Smooth muscle cell (in vitro differentiated cells): ENCODE data around the gene PRPF39. TPM values are rescaled to one million over a fixed set of nuclear protein-coding genes. Genes with fewer than 3 reads are reported as not detected.

Source experiments
- DNase-seq: peaks from one replicate; lab custom pipeline; 2025; ENCODE audit not compliant: unreplicated experiment; lab: John Stamatoyannopoulos, UW
- H2AFZ ChIP-seq: fragments of 200-600 bp; sonication (generic); 2 replicates; pipeline ENCODE4 v1.6.0; 2016; ENCODE audit warnings: antibody characterized with exemption, low read depth, mild to moderate bottlenecking
- H3F3A ChIP-seq: fragments of 200-600 bp; sonication (generic); 2 replicates; pipeline ENCODE4 v1.6.0; 2017; ENCODE audit warnings: antibody characterized with exemption, low read depth
- H3K27ac ChIP-seq: fragments of 200-600 bp; sonication (generic); 2 replicates; pipeline ENCODE4 v1.5.1; 2016; ENCODE audit warnings: low read depth, mild to moderate bottlenecking
- H3K27me3 ChIP-seq: fragments of 200-600 bp; sonication (generic); 2 replicates; pipeline ENCODE4 v1.6.1; 2016; ENCODE audit warnings: low read depth, mild to moderate bottlenecking
- H3K36me3 ChIP-seq: fragments of 200-600 bp; sonication (generic); 2 replicates; pipeline ENCODE4 v1.5.1; 2016; ENCODE audit warnings: low read depth
- H3K4me1 ChIP-seq: fragments of 200-600 bp; sonication (generic); 2 replicates; pipeline ENCODE4 v1.5.1; 2016; ENCODE audit warnings: low read depth
- H3K4me2 ChIP-seq: fragments of 200-600 bp; sonication (generic); 2 replicates; pipeline ENCODE4 v1.6.0; 2016; ENCODE audit warnings: mild to moderate bottlenecking
- H3K4me3 ChIP-seq: fragments of 200-600 bp; sonication (generic); 2 replicates; pipeline ENCODE4 v1.5.1; 2016; ENCODE audit warnings: mild to moderate bottlenecking
- H3K79me2 ChIP-seq: fragments of 200-600 bp; sonication (generic); 2 replicates; pipeline ENCODE4 v1.6.0; 2016; ENCODE audit warnings: low read depth, mild to moderate bottlenecking
- H3K9ac ChIP-seq: fragments of 200-600 bp; sonication (generic); 2 replicates; pipeline ENCODE4 v1.6.0; 2016; ENCODE audit warnings: low read depth
- H3K9me3 ChIP-seq: fragments of 200-600 bp; sonication (generic); replicated peaks from 2 replicates; pipeline ENCODE4 v1.5.1; 2016; ENCODE audit warnings: low read depth
- H4K20me1 ChIP-seq: fragments of 200-600 bp; sonication (generic); 2 replicates; pipeline ENCODE4 v1.6.0; 2016; ENCODE audit warnings: low read depth
- WGBS: methylation state at CpG from one replicate; pipeline ENCODE4 v1.1.7; 2016; ENCODE audit warnings: low lambda C conversion rate; 5-methylcytosine and 5-hydroxymethylcytosine counted together
- polyA plus RNA-seq: library from polyadenylated mRNA; unstranded; fragments of >200 nt; fragmentation: Nextera tagmentation; extraction: Ambion mirVana; gene quantifications from 2 replicates; pipeline ENCODE4 v1.2.1, GENCODE V29; 2016
- total RNA-seq: library from RNA; depleted of rRNA; stranded (reverse); fragments of >200 nt; gene quantifications from 2 replicates; pipeline ENCODE4 v1.2.3, GENCODE V29; 2014
- TF ChIP-seq, protein P1 (sequence below): fragments of 200-600 bp; sonication (generic); IDR thresholded peaks from 2 replicates; pipeline ENCODE4 v1.5.1; 2017; ENCODE audit warnings: borderline replicate concordance, mild to moderate bottlenecking, antibody characterized with exemption; ENCODE audit not compliant: insufficient read depth, poor library complexity, severe bottlenecking

PRPF39 gene
- total and polyA plus RNA-seq, 2 experiments from 2014 or later = 12.7 to 28.0 TPM

DNA sequence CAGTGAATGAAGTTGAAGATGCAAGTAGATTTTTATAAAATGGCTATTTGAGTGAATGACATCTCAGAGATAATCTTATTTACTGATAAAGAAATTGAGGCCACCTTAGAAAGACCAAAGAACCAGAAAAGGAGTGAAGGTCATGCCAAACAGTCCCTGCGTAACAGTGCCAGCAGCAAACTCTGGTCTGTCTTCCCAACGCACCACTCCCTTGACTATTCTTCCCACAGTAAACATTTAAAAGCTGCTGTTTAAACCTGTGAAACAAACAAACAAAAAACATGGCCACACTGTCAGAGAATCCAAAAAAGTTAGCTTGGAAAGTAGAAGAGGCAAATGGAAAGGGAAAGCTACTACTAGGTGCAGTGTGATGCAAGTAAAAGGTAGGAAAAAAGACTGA lies 1.5 kb upstream of the PRPF39 start:
- TF ChIP-seq, protein P1, sequence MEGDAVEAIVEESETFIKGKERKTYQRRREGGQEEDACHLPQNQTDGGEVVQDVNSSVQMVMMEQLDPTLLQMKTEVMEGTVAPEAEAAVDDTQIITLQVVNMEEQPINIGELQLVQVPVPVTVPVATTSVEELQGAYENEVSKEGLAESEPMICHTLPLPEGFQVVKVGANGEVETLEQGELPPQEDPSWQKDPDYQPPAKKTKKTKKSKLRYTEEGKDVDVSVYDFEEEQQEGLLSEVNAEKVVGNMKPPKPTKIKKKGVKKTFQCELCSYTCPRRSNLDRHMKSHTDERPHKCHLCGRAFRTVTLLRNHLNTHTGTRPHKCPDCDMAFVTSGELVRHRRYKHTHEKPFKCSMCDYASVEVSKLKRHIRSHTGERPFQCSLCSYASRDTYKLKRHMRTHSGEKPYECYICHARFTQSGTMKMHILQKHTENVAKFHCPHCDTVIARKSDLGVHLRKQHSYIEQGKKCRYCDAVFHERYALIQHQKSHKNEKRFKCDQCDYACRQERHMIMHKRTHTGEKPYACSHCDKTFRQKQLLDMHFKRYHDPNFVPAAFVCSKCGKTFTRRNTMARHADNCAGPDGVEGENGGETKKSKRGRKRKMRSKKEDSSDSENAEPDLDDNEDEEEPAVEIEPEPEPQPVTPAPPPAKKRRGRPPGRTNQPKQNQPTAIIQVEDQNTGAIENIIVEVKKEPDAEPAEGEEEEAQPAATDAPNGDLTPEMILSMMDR = no peak
- 91% methylated on average over 2 of the region's 2 CpGs for WGBS
- Histone ChIP-seq H3K27ac (no peak overlapping the region), H3K9me3 (no peaks in the 10 kb centered on the region), H3K4me1 (peaks cover 13% of the 10 kb centered on the region), H2AFZ (peak overlapping the region; percentile 100), H3F3A (peaks cover 5% of the 10 kb centered on the region), H3K36me3 (no peaks in the 10 kb centered on the region), H3K27me3 (no peaks in the 10 kb centered on the region), H4K20me1 (peaks cover 27% of the 10 kb centered on the region), H3K79me2 (peaks cover 35% of the 10 kb centered on the region), H3K4me2 (no peak overlapping the region), H3K4me3 (no peak overlapping the region), H3K9ac (no peak overlapping the region)
- no peak for DNase-seq

DNA sequence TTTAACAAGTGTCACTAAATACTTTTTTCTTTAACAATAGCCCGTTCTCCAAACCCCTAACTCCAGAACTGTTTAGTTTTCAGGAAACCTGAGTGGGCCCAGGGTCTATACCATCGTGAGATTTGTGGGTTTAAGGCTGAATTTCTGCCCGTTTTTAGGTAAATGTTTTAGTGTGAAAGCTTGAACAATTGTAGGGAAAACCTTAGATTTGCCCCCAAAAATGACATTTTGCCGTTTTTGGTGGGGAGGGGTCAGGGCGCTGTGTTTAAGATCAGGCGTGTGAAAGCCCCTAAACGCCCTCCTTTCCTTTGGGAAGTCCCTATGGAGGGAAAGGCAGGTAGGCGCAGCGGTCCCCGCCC lies 320 bp upstream of the PRPF39 start:
- Histone ChIP-seq H3K4me3 (peak overlapping the region; percentile 78), H3K4me1 (peaks cover 13% of the 10 kb centered on the region), H3K27me3 (no peaks in the 10 kb centered on the region), H3K27ac (no peak overlapping the region), H3K9ac (peak overlapping the region; percentile 70), H3K79me2 (peaks cover 46% of the 10 kb centered on the region), H3K9me3 (no peaks in the 10 kb centered on the region), H2AFZ (peak overlapping the region; percentile 100), H4K20me1 (peaks cover 39% of the 10 kb centered on the region), H3F3A (peaks cover 5% of the 10 kb centered on the region), H3K36me3 (no peaks in the 10 kb centered on the region), H3K4me2 (peak overlapping the region; percentile 87)
- WGBS = 9% methylated on average over 6 of the region's 10 CpGs
- DNase-seq = no peak
- TF ChIP-seq, protein P1 = no peak

DNA sequence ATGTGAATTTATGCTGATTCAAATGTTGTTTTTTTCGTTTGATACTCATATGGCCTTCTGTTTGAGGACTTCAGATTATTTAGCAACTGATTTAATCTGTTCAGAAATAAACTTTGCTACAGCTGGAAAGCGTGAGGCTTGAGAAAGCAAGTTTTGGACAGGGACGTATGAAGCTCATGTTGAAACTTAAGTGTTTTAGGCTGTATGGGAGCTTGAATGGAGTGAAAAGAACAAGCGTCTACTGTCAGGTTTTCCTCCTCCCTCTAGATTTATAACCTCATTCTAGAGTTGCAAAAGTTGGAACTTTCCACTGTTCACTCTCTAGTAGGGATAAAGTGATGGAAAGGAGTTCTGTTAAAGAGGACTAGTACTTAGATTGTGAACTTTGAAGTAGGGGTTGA lies 1.0 kb downstream of the PRPF39 start:
- Histone ChIP-seq H3K27me3 (no peaks in the 10 kb centered on the region), H3K4me1 (peaks cover 13% of the 10 kb centered on the region), H3K4me3 (peak overlapping the region; percentile 78), H3K9me3 (no peaks in the 10 kb centered on the region), H3K4me2 (peak overlapping the region; percentile 87), H2AFZ (peak overlapping the region; percentile 74), H3F3A (peaks cover 5% of the 10 kb centered on the region), H4K20me1 (peaks cover 52% of the 10 kb centered on the region), H3K36me3 (no peaks in the 10 kb centered on the region), H3K9ac (peak overlapping the region; percentile 70), H3K79me2 (peaks cover 60% of the 10 kb centered on the region), H3K27ac (peak overlapping the region; percentile 64)
- WGBS = 2% methylated on average over 4 of the region's 4 CpGs
- no peak for DNase-seq
- TF ChIP-seq, protein P1 = no peak

DNA sequence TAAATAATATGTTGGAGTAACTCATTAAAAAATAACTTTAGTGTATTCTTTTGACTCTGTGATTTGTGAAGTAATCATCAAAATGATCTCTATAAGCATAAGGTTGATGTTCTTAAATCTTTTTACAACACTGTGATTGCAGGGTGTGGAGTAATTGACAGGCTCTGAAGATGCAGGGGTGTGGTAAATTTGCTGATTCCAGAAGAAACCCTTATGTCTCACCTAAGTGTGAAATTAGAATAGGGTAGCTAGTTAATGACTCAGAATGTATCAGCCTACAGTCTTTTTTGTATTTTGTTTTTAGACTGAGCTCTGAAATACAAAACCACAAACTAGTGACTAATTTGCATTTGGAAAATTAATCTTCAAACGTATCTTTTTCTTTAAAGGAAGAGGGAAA lies 5.9 kb downstream of the PRPF39 start:
- no peak overlapping the region for H3K9ac ChIP-seq
- no peak for DNase-seq
- H3K27ac ChIP-seq = peak overlapping the region; percentile 25
- no peaks in the 10 kb centered on the region for H3K9me3 ChIP-seq
- TF ChIP-seq, protein P1 = no peak
- H3K79me2 ChIP-seq = peaks cover 100% of the 10 kb centered on the region
- peaks cover 10% of the 10 kb centered on the region for H3K4me1 ChIP-seq
- peak overlapping the region; percentile 53 for H3K4me2 ChIP-seq
- peaks cover 2% of the 10 kb centered on the region for H3F3A ChIP-seq
- no peaks in the 10 kb centered on the region for H3K36me3 ChIP-seq
- H3K27me3 ChIP-seq = no peaks in the 10 kb centered on the region
- H4K20me1 ChIP-seq = peaks cover 99% of the 10 kb centered on the region
- H3K4me3 ChIP-seq = no peak overlapping the region
- 44% methylated on average over 1 of the region's 1 CpG for WGBS
- no peak overlapping the region for H2AFZ ChIP-seq
